Neural crest cell (in vitro differentiated cells): ENCODE results near the gene MGMT. TPM values are rescaled to one million over a fixed set of nuclear protein-coding genes. Genes with fewer than 3 reads are reported as not detected.

ENCODE experiments used
- DNase-seq: peaks from one replicate; pipeline ENCODE4 v3.0.0; 2021; ENCODE audit warnings: low read depth, mixed read lengths, low spot score
- H3K27ac Mint-ChIP-seq: one replicate; pipeline ENCODE4 v1.8.0; 2021; ENCODE audit warnings: mild to moderate bottlenecking, mixed read lengths; ENCODE audit not compliant: unreplicated experiment
- H3K27me3 Mint-ChIP-seq: 2 replicates; pipeline ENCODE4 v1.8.0; 2021; ENCODE audit warnings: low read depth, mild to moderate bottlenecking, mixed read lengths
- H3K36me3 Mint-ChIP-seq: 2 replicates; pipeline ENCODE4 v1.8.0; 2021; ENCODE audit warnings: low read depth, mild to moderate bottlenecking, mixed read lengths
- H3K4me1 Mint-ChIP-seq: 2 replicates; pipeline ENCODE4 v1.8.0; 2021; ENCODE audit warnings: mixed read lengths
- H3K4me3 Mint-ChIP-seq: one replicate; pipeline ENCODE4 v1.8.0; 2021; ENCODE audit warnings: mild to moderate bottlenecking, mixed read lengths
- H3K9me3 Mint-ChIP-seq: 2 replicates; pipeline ENCODE4 v1.8.0; 2021; ENCODE audit warnings: mixed read lengths
- CTCF ChIP-seq: fragments of 200-600 bp; sonication (generic); conservative IDR thresholded peaks from 2 replicates; pipeline ENCODE4 v1.5.0; 2021; ENCODE audit warnings: antibody characterized with exemption, mild to moderate bottlenecking
- total RNA-seq: library from RNA; stranded (reverse); gene quantifications from 2 replicates; pipeline ENCODE4 v1.2.1, GENCODE V29; 2021

MGMT gene
- total RNA-seq, 1 donor from 2014 or later, result 15.8 TPM

- H3K36me3 Mint-ChIP-seq, result peaks cover 16% of the 10 kb centered on the region
Observed at GRCh38 chr10:129541748-129542487, 74.9 kb downstream of the MGMT start.

DNA sequence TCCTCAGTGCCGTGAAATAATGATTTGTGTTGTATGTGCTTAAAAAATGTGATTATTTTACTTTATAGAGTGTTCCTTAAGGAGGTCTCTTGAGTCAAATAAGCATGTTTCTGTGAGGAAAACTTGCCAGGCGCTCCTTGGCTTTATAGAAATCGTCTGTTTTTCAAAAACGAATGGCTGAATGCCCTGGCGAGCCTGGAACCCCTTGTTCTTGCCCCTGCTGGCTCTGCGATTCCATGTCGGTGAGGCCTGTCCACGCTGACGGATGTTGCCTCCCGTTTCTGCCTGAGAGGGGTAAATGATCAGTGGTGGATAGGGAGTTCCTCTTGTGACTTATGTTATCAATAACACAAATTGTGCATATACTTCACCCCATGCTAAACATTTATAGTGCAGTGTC, 75.5 kb downstream of the MGMT start:
- no peaks in the 10 kb centered on the region for H3K9me3 Mint-ChIP-seq
- H3K36me3 Mint-ChIP-seq, result peaks cover 11% of the 10 kb centered on the region
- DNase-seq, result no peak
- TF ChIP-seq CTCF, result no peak
- H3K27me3 Mint-ChIP-seq, result no peaks in the 10 kb centered on the region
- H3K4me1 Mint-ChIP-seq, result peaks cover 14% of the 10 kb centered on the region
- H3K4me3 Mint-ChIP-seq, result no peak overlapping the region
- H3K27ac Mint-ChIP-seq, result no peak overlapping the region

More at GRCh38 chr10:129541748-129542487, 74.9 kb downstream of the MGMT start:
- H3K4me1 Mint-ChIP-seq, result peaks cover 14% of the 10 kb centered on the region
- no peaks in the 10 kb centered on the region for H3K27me3 Mint-ChIP-seq
- DNase-seq, result no peak
- H3K4me3 Mint-ChIP-seq, result no peak overlapping the region
- TF ChIP-seq CTCF, result no peak
- H3K27ac Mint-ChIP-seq, result no peak overlapping the region
- peaks cover 3% of the 10 kb centered on the region for H3K9me3 Mint-ChIP-seq

DNA sequence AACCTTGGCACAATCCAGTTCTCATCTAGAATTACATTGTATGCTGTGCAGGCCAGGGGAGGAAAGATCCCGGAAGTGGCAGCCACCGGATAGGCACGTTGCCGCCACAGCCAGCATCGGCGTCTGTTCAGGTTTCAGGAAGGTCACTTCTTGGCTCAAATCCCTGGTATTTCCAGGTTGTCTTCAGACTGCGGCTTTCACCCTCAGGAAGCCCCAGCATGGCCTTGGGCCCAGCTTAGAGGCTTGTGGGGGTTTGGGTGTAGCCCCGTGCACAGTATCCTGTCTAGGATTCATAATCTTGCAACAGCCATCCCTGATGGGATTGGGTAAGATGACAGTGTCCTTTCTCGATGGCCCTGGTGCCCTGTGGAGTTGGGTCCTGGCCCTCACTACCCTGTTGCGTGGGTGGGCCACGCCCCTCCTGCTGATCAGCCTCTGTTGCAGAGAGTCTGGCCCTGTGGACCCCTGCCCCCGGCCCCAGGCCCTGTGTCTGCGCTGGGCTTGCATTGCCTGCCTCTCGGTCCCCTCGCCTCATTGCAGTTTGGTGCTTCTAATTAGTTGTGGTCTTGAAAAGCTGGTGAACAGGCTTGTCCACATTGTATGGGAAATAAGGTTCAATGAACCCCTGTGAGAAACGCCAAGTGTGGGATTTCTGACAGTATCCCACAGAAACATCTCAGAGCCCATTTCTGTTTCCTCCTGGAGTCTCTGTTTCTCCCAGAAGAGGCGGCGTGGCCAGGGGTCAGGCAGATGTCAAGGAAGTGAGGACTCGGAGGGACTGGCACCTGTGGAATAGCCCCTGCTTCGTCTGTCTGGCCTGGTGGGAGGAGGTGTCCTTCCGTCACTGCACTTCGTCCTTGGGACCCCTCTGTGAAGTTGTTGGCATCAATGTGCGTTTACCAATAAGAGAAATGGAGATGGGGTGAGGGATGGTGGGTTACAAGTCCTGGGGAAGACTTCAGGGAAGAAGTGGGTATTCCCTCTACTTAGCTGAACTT, 77.5 kb downstream of the MGMT start:
- no peak for DNase-seq
- H3K27ac Mint-ChIP-seq, result no peak overlapping the region
- TF ChIP-seq CTCF, result no peak
- peaks cover 6% of the 10 kb centered on the region for H3K36me3 Mint-ChIP-seq
- peaks cover 14% of the 10 kb centered on the region for H3K4me1 Mint-ChIP-seq
- no peaks in the 10 kb centered on the region for H3K27me3 Mint-ChIP-seq
- H3K9me3 Mint-ChIP-seq, result no peaks in the 10 kb centered on the region
- no peak overlapping the region for H3K4me3 Mint-ChIP-seq

- H3K9me3 Mint-ChIP-seq, result no peaks in the 10 kb centered on the region
- no peak overlapping the region for H3K27ac Mint-ChIP-seq
- peaks cover 12% of the 10 kb centered on the region for H3K4me1 Mint-ChIP-seq
- no peak overlapping the region for H3K4me3 Mint-ChIP-seq
- TF ChIP-seq CTCF, result no peak
- peaks cover 3% of the 10 kb centered on the region for H3K36me3 Mint-ChIP-seq
- no peak for DNase-seq
- no peaks in the 10 kb centered on the region for H3K27me3 Mint-ChIP-seq
Observed at GRCh38 chr10:129545261-129545660, 78.2 kb downstream of the MGMT start.

GRCh38 chr10:129546106-129546505, 79.1 kb downstream of the MGMT start:
- TF ChIP-seq CTCF, result no peak
- H3K27me3 Mint-ChIP-seq, result no peaks in the 10 kb centered on the region
- peaks cover 3% of the 10 kb centered on the region for H3K36me3 Mint-ChIP-seq
- peaks cover 9% of the 10 kb centered on the region for H3K4me1 Mint-ChIP-seq
- no peak for DNase-seq
- no peak overlapping the region for H3K4me3 Mint-ChIP-seq
- H3K27ac Mint-ChIP-seq, result no peak overlapping the region
- no peaks in the 10 kb centered on the region for H3K9me3 Mint-ChIP-seq
